ENCODE data around the gene CEACAM5.
"Not testable (repeated sequence)": the region's sequence is repeated elsewhere in the genome, so short reads cannot be mapped to it uniquely, and the experiment has no call there.

The CEACAM5 gene

DNA sequence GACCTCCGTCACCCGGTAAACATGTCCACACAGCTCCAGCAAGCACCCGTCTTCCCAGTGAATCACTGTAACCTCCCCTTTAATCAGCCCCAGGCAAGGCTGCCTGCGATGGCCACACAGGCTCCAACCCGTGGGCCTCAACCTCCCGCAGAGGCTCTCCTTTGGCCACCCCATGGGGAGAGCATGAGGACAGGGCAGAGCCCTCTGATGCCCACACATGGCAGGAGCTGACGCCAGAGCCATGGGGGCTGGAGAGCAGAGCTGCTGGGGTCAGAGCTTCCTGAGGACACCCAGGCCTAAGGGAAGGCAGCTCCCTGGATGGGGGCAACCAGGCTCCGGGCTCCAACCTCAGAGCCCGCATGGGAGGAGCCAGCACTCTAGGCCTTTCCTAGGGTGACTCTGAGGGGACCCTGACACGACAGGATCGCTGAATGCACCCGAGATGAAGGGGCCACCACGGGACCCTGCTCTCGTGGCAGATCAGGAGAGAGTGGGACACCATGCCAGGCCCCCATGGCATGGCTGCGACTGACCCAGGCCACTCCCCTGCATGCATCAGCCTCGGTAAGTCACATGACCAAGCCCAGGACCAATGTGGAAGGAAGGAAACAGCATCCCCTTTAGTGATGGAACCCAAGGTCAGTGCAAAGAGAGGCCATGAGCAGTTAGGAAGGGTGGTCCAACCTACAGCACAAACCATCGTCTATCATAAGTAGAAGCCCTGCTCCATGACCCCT lies 9.0 kb upstream of the CEACAM5 start:
- no peak overlapping the region for H3K27ac ChIP-seq
- H3K4me3 ChIP-seq: no peak overlapping the region

GRCh38 chr19:41699968-41700323 lies 8.5 kb upstream of the CEACAM5 start:
- Histone ChIP-seq H3K4me3 (no peak overlapping the region), H3K27ac (no peak overlapping the region)

DNA sequence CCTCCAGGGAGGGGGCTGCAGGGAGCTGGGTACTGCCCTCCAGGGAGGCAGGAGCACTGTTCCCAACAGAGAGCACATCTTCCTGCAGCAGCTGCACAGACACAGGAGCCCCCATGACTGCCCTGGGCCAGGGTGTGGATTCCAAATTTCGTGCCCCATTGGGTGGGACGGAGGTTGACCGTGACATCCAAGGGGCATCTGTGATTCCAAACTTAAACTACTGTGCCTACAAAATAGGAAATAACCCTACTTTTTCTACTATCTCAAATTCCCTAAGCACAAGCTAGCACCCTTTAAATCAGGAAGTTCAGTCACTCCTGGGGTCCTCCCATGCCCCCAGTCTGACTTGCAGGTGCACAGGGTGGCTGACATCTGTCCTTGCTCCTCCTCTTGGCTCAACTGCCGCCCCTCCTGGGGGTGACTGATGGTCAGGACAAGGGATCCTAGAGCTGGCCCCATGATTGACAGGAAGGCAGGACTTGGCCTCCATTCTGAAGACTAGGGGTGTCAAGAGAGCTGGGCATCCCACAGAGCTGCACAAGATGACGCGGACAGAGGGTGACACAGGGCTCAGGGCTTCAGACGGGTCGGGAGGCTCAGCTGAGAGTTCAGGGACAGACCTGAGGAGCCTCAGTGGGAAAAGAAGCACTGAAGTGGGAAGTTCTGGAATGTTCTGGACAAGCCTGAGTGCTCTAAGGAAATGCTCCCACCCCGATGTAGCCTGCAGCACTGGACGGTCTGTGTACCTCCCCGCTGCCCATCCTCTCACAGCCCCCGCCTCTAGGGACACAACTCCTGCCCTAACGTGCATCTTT lies 7.8 kb upstream of the CEACAM5 start:
- no peak overlapping the region for H3K4me3 ChIP-seq
- H3K27ac ChIP-seq: no peak overlapping the region

DNA sequence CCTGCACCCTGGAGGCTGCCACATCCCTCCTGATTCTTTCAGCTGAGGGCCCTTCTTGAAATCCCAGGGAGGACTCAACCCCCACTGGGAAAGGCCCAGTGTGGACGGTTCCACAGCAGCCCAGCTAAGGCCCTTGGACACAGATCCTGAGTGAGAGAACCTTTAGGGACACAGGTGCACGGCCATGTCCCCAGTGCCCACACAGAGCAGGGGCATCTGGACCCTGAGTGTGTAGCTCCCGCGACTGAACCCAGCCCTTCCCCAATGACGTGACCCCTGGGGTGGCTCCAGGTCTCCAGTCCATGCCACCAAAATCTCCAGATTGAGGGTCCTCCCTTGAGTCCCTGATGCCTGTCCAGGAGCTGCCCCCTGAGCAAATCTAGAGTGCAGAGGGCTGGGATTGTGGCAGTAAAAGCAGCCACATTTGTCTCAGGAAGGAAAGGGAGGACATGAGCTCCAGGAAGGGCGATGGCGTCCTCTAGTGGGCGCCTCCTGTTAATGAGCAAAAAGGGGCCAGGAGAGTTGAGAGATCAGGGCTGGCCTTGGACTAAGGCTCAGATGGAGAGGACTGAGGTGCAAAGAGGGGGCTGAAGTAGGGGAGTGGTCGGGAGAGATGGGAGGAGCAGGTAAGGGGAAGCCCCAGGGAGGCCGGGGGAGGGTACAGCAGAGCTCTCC lies 6.9 kb upstream of the CEACAM5 start:
- Histone ChIP-seq H3K27ac (no peak overlapping the region), H3K4me3 (no peak overlapping the region)

- Histone ChIP-seq H3K4me3 (no peak overlapping the region), H3K27ac (no peak overlapping the region)
These were observed 6.2 kb upstream of the CEACAM5 start for GRCh38 chr19:41702171-41702651.

- H3K27ac ChIP-seq: no peak overlapping the region
These were observed 4.7 kb upstream of the CEACAM5 start for GRCh38 chr19:41703602-41704293.

DNA sequence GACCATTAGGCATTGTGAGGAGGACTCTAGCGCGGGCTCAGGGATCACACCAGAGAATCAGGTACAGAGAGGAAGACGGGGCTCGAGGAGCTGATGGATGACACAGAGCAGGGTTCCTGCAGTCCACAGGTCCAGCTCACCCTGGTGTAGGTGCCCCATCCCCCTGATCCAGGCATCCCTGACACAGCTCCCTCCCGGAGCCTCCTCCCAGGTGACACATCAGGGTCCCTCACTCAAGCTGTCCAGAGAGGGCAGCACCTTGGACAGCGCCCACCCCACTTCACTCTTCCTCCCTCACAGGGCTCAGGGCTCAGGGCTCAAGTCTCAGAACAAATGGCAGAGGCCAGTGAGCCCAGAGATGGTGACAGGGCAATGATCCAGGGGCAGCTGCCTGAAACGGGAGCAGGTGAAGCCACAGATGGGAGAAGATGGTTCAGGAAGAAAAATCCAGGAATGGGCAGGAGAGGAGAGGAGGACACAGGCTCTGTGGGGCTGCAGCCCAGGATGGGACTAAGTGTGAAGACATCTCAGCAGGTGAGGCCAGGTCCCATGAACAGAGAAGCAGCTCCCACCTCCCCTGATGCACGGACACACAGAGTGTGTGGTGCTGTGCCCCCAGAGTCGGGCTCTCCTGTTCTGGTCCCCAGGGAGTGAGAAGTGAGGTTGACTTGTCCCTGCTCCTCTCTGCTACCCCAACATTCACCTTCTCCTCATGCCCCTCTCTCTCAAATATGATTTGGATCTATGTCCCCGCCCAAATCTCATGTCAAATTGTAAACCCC lies 2.8 kb upstream of the CEACAM5 start:
- Histone ChIP-seq H3K4me3 (no peak overlapping the region), H3K27ac (no peak overlapping the region)

More at GRCh38 chr19:41703602-41704293, 4.7 kb upstream of the CEACAM5 start:
- no peak overlapping the region for H3K4me3 ChIP-seq

GRCh38 chr19:41706741-41707501 lies 1.5 kb upstream of the CEACAM5 start:
- peak overlapping the region in 2 of 7 experiments; percentile 15 to 16 for H3K4me3 ChIP-seq

GRCh38 chr19:41707502-41707812 lies 969 bp upstream of the CEACAM5 start:
- no peak overlapping the region for H3K4me3 ChIP-seq

More at GRCh38 chr19:41706741-41707501, 1.5 kb upstream of the CEACAM5 start:
- no peak overlapping the region for H3K27ac ChIP-seq

DNA sequence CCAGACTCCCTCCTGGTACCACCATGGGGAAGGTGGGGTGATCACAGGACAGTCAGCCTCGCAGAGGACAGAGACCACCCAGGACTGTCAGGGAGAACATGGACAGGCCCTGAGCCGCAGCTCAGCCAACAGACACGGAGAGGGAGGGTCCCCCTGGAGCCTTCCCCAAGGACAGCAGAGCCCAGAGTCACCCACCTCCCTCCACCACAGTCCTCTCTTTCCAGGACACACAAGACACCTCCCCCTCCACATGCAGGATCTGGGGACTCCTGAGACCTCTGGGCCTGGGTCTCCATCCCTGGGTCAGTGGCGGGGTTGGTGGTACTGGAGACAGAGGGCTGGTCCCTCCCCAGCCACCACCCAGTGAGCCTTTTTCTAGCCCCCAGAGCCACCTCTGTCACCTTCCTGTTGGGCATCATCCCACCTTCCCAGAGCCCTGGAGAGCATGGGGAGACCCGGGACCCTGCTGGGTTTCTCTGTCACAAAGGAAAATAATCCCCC lies 505 bp upstream of the CEACAM5 start:
- no peak overlapping the region for H3K4me3 ChIP-seq
- H3K27ac ChIP-seq: no peak overlapping the region

More at GRCh38 chr19:41707502-41707812, 969 bp upstream of the CEACAM5 start:
- H3K27ac ChIP-seq: no peak overlapping the region

DNA sequence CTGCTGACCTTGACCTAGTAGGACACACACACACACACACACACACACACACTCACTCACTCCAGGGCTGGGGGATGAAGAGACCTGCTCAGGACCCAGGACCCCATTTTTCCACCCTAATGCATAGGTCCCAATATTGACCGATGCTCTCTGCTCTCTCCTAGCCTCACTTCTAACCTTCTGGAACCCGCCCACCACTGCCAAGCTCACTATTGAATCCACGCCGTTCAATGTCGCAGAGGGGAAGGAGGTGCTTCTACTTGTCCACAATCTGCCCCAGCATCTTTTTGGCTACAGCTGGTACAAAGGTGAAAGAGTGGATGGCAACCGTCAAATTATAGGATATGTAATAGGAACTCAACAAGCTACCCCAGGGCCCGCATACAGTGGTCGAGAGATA lies 1.1 kb downstream of the CEACAM5 start:
- not testable (repeated sequence) for H3K4me3 ChIP-seq, H3K27ac ChIP-seq

DNA sequence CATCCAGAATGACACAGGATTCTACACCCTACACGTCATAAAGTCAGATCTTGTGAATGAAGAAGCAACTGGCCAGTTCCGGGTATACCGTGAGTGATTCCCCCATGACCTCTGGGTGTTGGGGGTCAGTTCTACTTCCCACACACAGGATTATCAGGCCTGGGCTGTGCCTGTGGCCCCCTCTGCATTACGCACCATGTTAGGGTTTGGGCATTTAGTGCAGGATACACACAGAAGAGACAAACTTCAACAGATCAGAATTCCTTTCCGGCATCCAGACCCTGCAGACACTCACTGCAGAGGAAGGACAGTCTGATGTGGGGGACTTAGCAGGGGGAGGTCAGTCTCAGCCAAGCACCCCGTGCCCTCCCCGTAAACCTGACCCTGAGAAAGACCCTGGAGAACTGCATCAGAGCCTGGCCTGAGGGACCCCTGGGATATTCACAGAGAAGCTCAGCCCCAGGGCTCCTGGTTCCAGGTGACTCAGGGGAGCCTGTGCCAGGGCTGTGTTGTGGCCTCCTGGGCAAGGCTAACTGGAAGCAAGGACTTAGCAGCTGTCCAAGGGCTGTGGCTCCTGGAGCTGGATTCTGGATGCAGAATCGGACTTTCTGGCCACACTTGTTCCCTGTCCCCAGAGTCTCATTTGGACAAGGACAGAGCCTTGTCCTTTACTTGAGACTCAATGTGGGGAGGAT lies 1.7 kb downstream of the CEACAM5 start:
- no peak overlapping the region for H3K4me3 ChIP-seq

GRCh38 chr19:41711376-41712261 lies 3.2 kb downstream of the CEACAM5 start:
- no peak overlapping the region for H3K27ac ChIP-seq
- no peak overlapping the region for H3K4me3 ChIP-seq

More for the DNA sequence above, 1.7 kb downstream of the CEACAM5 start:
- H3K27ac ChIP-seq: no peak overlapping the region

GRCh38 chr19:41714598-41714997 lies 6.2 kb downstream of the CEACAM5 start:
- Histone ChIP-seq H3K4me3 (no peak overlapping the region), H3K27ac (no peak overlapping the region)

GRCh38 chr19:41718761-41719160 lies 10.3 kb downstream of the CEACAM5 start:
- Histone ChIP-seq H3K4me3 (no peak overlapping the region), H3K27ac (no peak overlapping the region)

DNA sequence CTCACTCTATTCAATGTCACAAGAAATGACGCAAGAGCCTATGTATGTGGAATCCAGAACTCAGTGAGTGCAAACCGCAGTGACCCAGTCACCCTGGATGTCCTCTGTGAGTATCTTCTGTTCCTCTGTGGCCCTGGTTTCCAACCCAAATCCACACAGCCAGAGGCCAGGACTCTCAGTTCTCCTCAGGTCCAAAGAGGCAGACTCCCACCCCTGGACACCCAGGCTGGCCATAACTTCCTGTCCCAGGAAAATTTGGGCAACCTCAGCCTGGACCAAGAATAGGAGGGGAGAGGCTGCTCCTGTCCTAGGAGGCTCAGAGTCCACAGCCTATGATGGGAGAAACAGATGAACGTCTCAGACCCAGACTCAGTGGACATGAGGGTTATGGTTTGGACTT lies 11.7 kb downstream of the CEACAM5 start:
- no peak overlapping the region for H3K27ac ChIP-seq
- H3K4me3 ChIP-seq: no peak overlapping the region

- Histone ChIP-seq H3K27ac (no peak overlapping the region), H3K4me3 (no peak overlapping the region)
These were observed 18.1 kb downstream of the CEACAM5 start for GRCh38 chr19:41726493-41726892.
